IMR-90 (cell line): ENCODE results near the gene LONP1. TPM values are rescaled to one million over a fixed set of nuclear protein-coding genes. Genes with fewer than 3 reads are reported as not detected.
"Not testable (repeated sequence)": the region's sequence is repeated elsewhere in the genome, so short reads cannot be mapped to it uniquely, and the experiment has no call there.

Experiments
- ATAC-seq: fragments of 200-7000 bp; cut with Tn5 transposase; 2 replicates; pipeline ENCODE4 v1.9.1; 2020; ENCODE audit warnings: low read depth, mild to moderate bottlenecking, moderate library complexity
- BruUV-seq: library from RNA; stranded (reverse); fragments of 400-500 nt; replicated peaks from 2 replicates; lab custom pipeline; 2021; lab: Mats Ljungman, UMichigan
- CTCF ChIA-PET: fragments of 300-600 bp; formaldehyde crosslinking; extraction: SDS; loops from one replicate; lab custom pipeline; 2021; ENCODE audit warnings: antibody characterized with exemption; lab: Yijun Ruan, JAX
- POLR2A ChIA-PET: fragments of 300-600 bp; sonication (Branson Sonifier 250); formaldehyde crosslinking; loops from one replicate; lab custom pipeline; 2022; ENCODE audit warnings: antibody characterized with exemption; ENCODE audit not compliant: unreplicated experiment; lab: Charles Lee
- DNase-seq: peaks from one replicate; pipeline ENCODE4 v3.0.0; 2013
- H2AFZ ChIP-seq: replicated peaks from 2 replicates; pipeline ENCODE3; 2013; ENCODE audit warnings: low read length, mild to moderate bottlenecking; ENCODE audit not compliant: poor library complexity
- H2AK5ac ChIP-seq: 2 replicates; pipeline ENCODE4 v1.6.1; 2013; ENCODE audit warnings: low read depth, low read length, inconsistent platforms
- H2AK9ac ChIP-seq: replicated peaks from 2 replicates; pipeline ENCODE3; 2013; ENCODE audit warnings: mild to moderate bottlenecking, low read depth, low read length, moderate library complexity; ENCODE audit not compliant: poor library complexity
- H2BK120ac ChIP-seq: 2 replicates; pipeline ENCODE4 v1.6.1; 2013; ENCODE audit warnings: low read depth, low read length, inconsistent platforms
- H2BK15ac ChIP-seq: 3 replicates; pipeline ENCODE4 v1.6.1; 2013; ENCODE audit warnings: low read depth, low read length, inconsistent platforms
- H2BK20ac ChIP-seq: 2 replicates; pipeline ENCODE4 v1.6.1; 2013; ENCODE audit warnings: low read depth, mild to moderate bottlenecking, inconsistent platforms, low read length, moderate library complexity
- H2BK5ac ChIP-seq: 2 replicates; pipeline ENCODE4 v1.6.1; 2013; ENCODE audit warnings: mild to moderate bottlenecking, low read depth, low read length, inconsistent platforms; ENCODE audit not compliant: poor library complexity, severe bottlenecking
- H3K14ac ChIP-seq: replicated peaks from 2 replicates; pipeline ENCODE4 v1.6.1; 2013; ENCODE audit warnings: low read depth, low read length, inconsistent platforms
- H3K18ac ChIP-seq: 2 replicates; pipeline ENCODE4 v1.6.1; 2013; ENCODE audit warnings: low read depth, low read length, control low read depth
- H3K23ac ChIP-seq: 2 replicates; pipeline ENCODE4 v1.6.1; 2013; ENCODE audit warnings: low read depth, low read length, inconsistent platforms
- H3K27ac ChIP-seq: 2 replicates; pipeline ENCODE4 v1.5.1; 2013; ENCODE audit warnings: mild to moderate bottlenecking, control low read depth, low read length; ENCODE audit not compliant: insufficient read depth
- H3K27me3 ChIP-seq: 2 replicates; pipeline ENCODE4 v1.6.1; 2013; ENCODE audit warnings: low read length; ENCODE audit not compliant: control insufficient read depth, insufficient read depth
- H3K36me3 ChIP-seq: 2 replicates; pipeline ENCODE4 v1.6.1; 2013; ENCODE audit warnings: low read length, mixed read lengths; ENCODE audit not compliant: control insufficient read depth, insufficient read depth
- H3K4ac ChIP-seq: 2 replicates; pipeline ENCODE4 v1.6.1; 2013; ENCODE audit warnings: low read depth, low read length, inconsistent platforms
- H3K4me1 ChIP-seq: 2 replicates; pipeline ENCODE4 v1.6.1; 2013; ENCODE audit warnings: low read length, mixed read lengths; ENCODE audit not compliant: control insufficient read depth, insufficient read depth
- H3K4me2 ChIP-seq: 2 replicates; pipeline ENCODE4 v1.6.1; 2013; ENCODE audit warnings: low read depth, mild to moderate bottlenecking, control low read depth, low read length, moderate library complexity
- H3K4me3 ChIP-seq: 2 replicates; pipeline ENCODE4 v1.5.1; 2013; ENCODE audit warnings: low read depth, mild to moderate bottlenecking, control low read depth, low read length, moderate library complexity; ENCODE audit not compliant: insufficient read depth
- H3K56ac ChIP-seq: 2 replicates; pipeline ENCODE4 v1.6.1; 2013; ENCODE audit warnings: low read length, inconsistent platforms; ENCODE audit not compliant: insufficient read depth; ENCODE audit errors: extremely low read depth
- H3K79me1 ChIP-seq, 2 experiments: 2 replicates each; pipeline ENCODE4 v1.6.1; 2013; ENCODE audit warnings: low read length in 2 of 2, inconsistent platforms in 1 of 2, low read depth in 1 of 2
- H3K9ac ChIP-seq: 2 replicates; pipeline ENCODE4 v1.6.1; 2013; ENCODE audit warnings: low read depth, low read length, control low read depth
- H3K9me1 ChIP-seq: 2 replicates; pipeline ENCODE4 v1.6.1; 2013; ENCODE audit warnings: low read length, inconsistent platforms; ENCODE audit not compliant: insufficient read depth
- H3K9me3 ChIP-seq: 2 replicates; pipeline ENCODE4 v1.6.1; 2013; ENCODE audit warnings: low read length; ENCODE audit not compliant: control insufficient read depth, insufficient read depth
- H4K20me1 ChIP-seq: 2 replicates; pipeline ENCODE4 v1.6.1; 2013; ENCODE audit warnings: low read length, inconsistent platforms; ENCODE audit not compliant: insufficient read depth
- H4K5ac ChIP-seq: 2 replicates; pipeline ENCODE4 v1.6.1; 2013; ENCODE audit warnings: mild to moderate bottlenecking, low read depth, low read length, control low read depth
- H4K8ac ChIP-seq, 2 experiments: 2 replicates each; pipeline ENCODE4 v1.6.1; 2013; ENCODE audit warnings: low read depth in 2 of 2, low read length in 2 of 2, control low read depth in 1 of 2, inconsistent platforms in 1 of 2
- H4K91ac ChIP-seq: 2 replicates; pipeline ENCODE4 v1.6.1; 2013; ENCODE audit warnings: low read depth, low read length, inconsistent platforms; ENCODE audit not compliant: insufficient read depth
- CEBPB ChIP-seq: IDR thresholded peaks from 2 replicates; pipeline ENCODE4 v1.6.1; 2012; ENCODE audit warnings: low read depth, low read length, improper control_type of control experiment
- RCOR1 ChIP-seq: IDR thresholded peaks from 2 replicates; pipeline ENCODE4 v1.6.1; 2012; ENCODE audit warnings: mild to moderate bottlenecking, low read length, improper control_type of control experiment; ENCODE audit not compliant: insufficient replicate concordance
- WGBS, 2 experiments: methylation state at CpG; one replicate each; pipeline versions ENCODE4 v1.1.5 to v1.1.7; 2013; ENCODE audit warnings: missing lambda C conversion rate in 2 of 2; ENCODE audit not compliant: insufficient read length in 1 of 2; ENCODE audit errors: extremely low coverage in 2 of 2; 5-methylcytosine and 5-hydroxymethylcytosine counted together
- dilution Hi-C: fragments of 300-500 bp; cut with HindIII; formaldehyde crosslinking; loops from one replicate; pipeline ENCODE4 v1.14.3; 2018; ENCODE audit warnings: low sequenced_read_pairs; ENCODE audit not compliant: unreplicated experiment
- in situ Hi-C: fragments of 300-500 bp; cut with MboI; formaldehyde crosslinking; loops from 3 replicates; pipeline ENCODE4 v1.14.3; 2019; ENCODE audit warnings: low sequenced_read_pairs, inconsistent platforms, mixed read lengths
- intact Hi-C: fragments of 100-400 bp; cut with micrococcal nuclease; formaldehyde crosslinking; loops from 2 replicates; pipeline ENCODE4 v1.10.0; 2022
- polyA plus RNA-seq, 3 experiments: library from polyadenylated mRNA; depleted of rRNA; stranded (reverse); fragments of >200 nt; gene quantifications; 2 replicates each; pipeline ENCODE4 v1.2.3, GENCODE V29; 2012; ENCODE audit warnings: low replicate concordance in 1 of 3
- total RNA-seq: library from RNA; depleted of rRNA; stranded (reverse); fragments of >200 nt; gene quantifications from 2 replicates; pipeline ENCODE4 v1.2.3, GENCODE V29; 2012

The LONP1 gene
- total and polyA plus RNA-seq, 2 of the 4 experiments (the other 2 are of a cell fraction): 64.2 to 93.2 TPM

DNA sequence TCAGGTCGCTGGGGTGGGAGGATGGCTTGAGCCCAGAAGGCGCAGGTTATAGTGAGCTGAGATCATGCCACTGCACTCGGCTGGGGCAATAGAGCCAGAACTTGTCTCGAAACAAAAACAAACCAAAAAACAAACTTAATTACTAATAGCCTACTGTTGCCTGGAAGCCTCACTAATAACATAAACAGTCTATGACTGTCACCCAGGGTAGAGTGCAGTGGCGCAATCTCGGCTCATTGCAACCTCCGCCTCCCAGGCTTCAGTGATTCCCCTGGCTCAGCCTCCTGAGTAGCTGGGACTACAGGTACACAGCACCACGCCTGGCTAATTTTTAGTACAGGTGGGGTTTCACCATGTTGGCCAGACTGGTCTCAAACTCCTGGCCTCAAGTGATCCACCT is 18.5 kb upstream of the LONP1 start:
- Histone ChIP-seq H3K4ac (no peak overlapping the region), H2BK120ac (no peak overlapping the region), H2BK15ac (no peak overlapping the region), H3K18ac (no peak overlapping the region), H4K91ac (no peak overlapping the region), H2AK9ac (no peak overlapping the region), H3K4me3 (no peak overlapping the region), H3K27ac (no peak overlapping the region), H3K4me1 (no peaks in the 10 kb centered on the region), H2AFZ (no peak overlapping the region), H4K8ac (no peak overlapping the region), H3K14ac (no peak overlapping the region), H2BK5ac (no peak overlapping the region), H2AK5ac (no peak overlapping the region), H3K9me3 (no peaks in the 10 kb centered on the region), H3K9me1 (peaks cover 3% of the 10 kb centered on the region; the same call in 1 of the 2 replicates), H3K79me1 (no peaks in the 10 kb centered on the region), H3K23ac (no peak overlapping the region), H3K4me2 (no peak overlapping the region), H3K27me3 (no peaks in the 10 kb centered on the region), H4K20me1 (no peaks in the 10 kb centered on the region), H3K56ac (no peak overlapping the region), H2BK20ac (no peak overlapping the region), H3K36me3 (no peaks in the 10 kb centered on the region), H4K5ac (no peak overlapping the region), H3K9ac (no peak overlapping the region)
- peak; percentile 86 for TF ChIP-seq CEBPB
- no peak for TF ChIP-seq RCOR1
- WGBS, 2 experiments: 70% methylated on average over 2 of the region's 8 CpGs; no CpG with 5 or more reads in 1 of the 2 experiments
- ATAC-seq (no peak; the same call in 1 of the 2 replicates), DNase-seq (no peak)
- BruUV-seq: no TSS peak
- in situ Hi-C loops: no loop called here
- intact Hi-C loops: no loop called here
- CTCF ChIA-PET: no interaction called here
- POLR2A ChIA-PET: no interaction called here
- dilution Hi-C loops: no loop called here

- H4K5ac ChIP-seq, H3K14ac ChIP-seq, H3K9me1 ChIP-seq, H2AK5ac ChIP-seq, H2BK15ac ChIP-seq, H3K18ac ChIP-seq, H3K4me1 ChIP-seq, H3K9me3 ChIP-seq, H2BK120ac ChIP-seq, H3K9ac ChIP-seq, H4K8ac ChIP-seq, H2BK5ac ChIP-seq, H2BK20ac ChIP-seq, ATAC-seq, BruUV-seq, POLR2A ChIA-PET, H4K20me1 ChIP-seq, H2AFZ ChIP-seq, H3K79me1 ChIP-seq, H3K4me3 ChIP-seq, H4K91ac ChIP-seq, dilution Hi-C loops, DNase-seq, H3K4ac ChIP-seq, H3K27ac ChIP-seq, H3K4me2 ChIP-seq, H3K56ac ChIP-seq, H3K27me3 ChIP-seq, H3K23ac ChIP-seq, intact Hi-C loops, H3K36me3 ChIP-seq, in situ Hi-C loops, H2AK9ac ChIP-seq: not testable (repeated sequence)
- CTCF ChIA-PET: interaction anchor here (0.6 kb wide), 1 partner anchor 895 kb away, joined by 4 read pairs; no protein-coding TSS in a partner anchor
- 33% methylated on average over 1 of the region's 2 CpGs; no CpG with 5 or more reads in 1 of the 2 experiments for WGBS, 2 experiments
Observed at GRCh38 chr19:5733172-5733571, 13.2 kb upstream of the LONP1 start.
